BE2C (cell line): ENCODE results near the gene ECE1.

Source experiments
- DNase-seq: peaks from one replicate; pipeline ENCODE4 v3.0.0-alpha.2; 2020
- H3K27me3 ChIP-seq: fragments of 250-450 bp; sonication (Bioruptor Pico); 2 replicates; pipeline ENCODE4 v1.5.1; 2020; ENCODE audit warnings: mild to moderate bottlenecking
- H3K36me3 ChIP-seq: fragments of 250-450 bp; sonication (Bioruptor Pico); 2 replicates; pipeline ENCODE4 v1.5.1; 2020; ENCODE audit warnings: mild to moderate bottlenecking
- H3K4me1 ChIP-seq: fragments of 250-450 bp; sonication (Bioruptor Pico); 2 replicates; pipeline ENCODE4 v1.5.1; 2020
- H3K4me3 ChIP-seq: 2 replicates; pipeline ENCODE4 v1.5.1; 2011; ENCODE audit warnings: low read depth, low read length
- H3K9me3 ChIP-seq: fragments of 250-450 bp; sonication (Bioruptor Pico); 2 replicates; pipeline ENCODE4 v1.5.1; 2020
- TF ChIP-seq, protein P1 (sequence below): IDR thresholded peaks from 2 replicates; pipeline ENCODE4 v1.5.1; 2012; ENCODE audit warnings: mild to moderate bottlenecking, low read depth, low read length

Gene ECE1

DNA sequence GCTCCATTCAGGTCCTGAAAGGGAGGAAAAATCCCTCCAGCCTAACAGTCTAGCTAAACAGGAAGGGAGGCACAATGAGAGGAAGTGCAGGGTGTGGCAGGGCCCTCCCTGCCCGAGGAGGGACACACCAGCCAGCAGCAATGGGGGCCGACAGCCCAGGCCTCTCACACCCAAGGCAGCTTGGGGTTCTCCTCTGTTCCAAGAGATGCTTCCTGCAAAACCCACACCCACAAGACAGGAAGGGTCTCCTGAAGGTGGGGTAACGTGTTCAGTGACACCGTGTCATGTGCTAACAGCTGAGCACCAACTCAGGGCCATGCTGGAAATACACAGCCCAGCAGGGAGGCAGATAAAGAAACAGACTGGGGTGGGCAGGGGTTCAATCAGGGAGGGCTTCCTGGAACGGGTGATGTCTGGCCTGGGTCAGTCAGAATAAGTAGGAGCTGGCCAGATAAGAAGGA, 10.2 kb downstream of the ECE1 start:
- Histone ChIP-seq H3K4me3 (no peak overlapping the region), H3K4me1 (peaks cover 21% of the 10 kb centered on the region), H3K27me3 (no peaks in the 10 kb centered on the region), H3K9me3 (no peaks in the 10 kb centered on the region), H3K36me3 (no peaks in the 10 kb centered on the region; the same call in 1 of the 2 replicates)
- DNase-seq, result no peak
- TF ChIP-seq, protein P1, sequence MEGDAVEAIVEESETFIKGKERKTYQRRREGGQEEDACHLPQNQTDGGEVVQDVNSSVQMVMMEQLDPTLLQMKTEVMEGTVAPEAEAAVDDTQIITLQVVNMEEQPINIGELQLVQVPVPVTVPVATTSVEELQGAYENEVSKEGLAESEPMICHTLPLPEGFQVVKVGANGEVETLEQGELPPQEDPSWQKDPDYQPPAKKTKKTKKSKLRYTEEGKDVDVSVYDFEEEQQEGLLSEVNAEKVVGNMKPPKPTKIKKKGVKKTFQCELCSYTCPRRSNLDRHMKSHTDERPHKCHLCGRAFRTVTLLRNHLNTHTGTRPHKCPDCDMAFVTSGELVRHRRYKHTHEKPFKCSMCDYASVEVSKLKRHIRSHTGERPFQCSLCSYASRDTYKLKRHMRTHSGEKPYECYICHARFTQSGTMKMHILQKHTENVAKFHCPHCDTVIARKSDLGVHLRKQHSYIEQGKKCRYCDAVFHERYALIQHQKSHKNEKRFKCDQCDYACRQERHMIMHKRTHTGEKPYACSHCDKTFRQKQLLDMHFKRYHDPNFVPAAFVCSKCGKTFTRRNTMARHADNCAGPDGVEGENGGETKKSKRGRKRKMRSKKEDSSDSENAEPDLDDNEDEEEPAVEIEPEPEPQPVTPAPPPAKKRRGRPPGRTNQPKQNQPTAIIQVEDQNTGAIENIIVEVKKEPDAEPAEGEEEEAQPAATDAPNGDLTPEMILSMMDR, result no peak

- TF ChIP-seq, protein P1, result no peak
- H3K4me3 ChIP-seq, result no peak overlapping the region
These were observed 11.1 kb downstream of the ECE1 start for GRCh38 chr1:21278860-21279845.

GRCh38 chr1:21278208-21278859, 11.9 kb downstream of the ECE1 start:
- no peaks in the 10 kb centered on the region; the same call in 1 of the 2 replicates for H3K36me3 ChIP-seq
- DNase-seq, result no peak
- TF ChIP-seq, protein P1, result no peak
- no peaks in the 10 kb centered on the region for H3K27me3 ChIP-seq
- H3K4me3 ChIP-seq, result no peak overlapping the region
- H3K4me1 ChIP-seq, result peaks cover 17% of the 10 kb centered on the region; the same call in 1 of the 2 replicates
- no peaks in the 10 kb centered on the region for H3K9me3 ChIP-seq

More at GRCh38 chr1:21278860-21279845, 11.1 kb downstream of the ECE1 start:
- Histone ChIP-seq H3K27me3 (no peaks in the 10 kb centered on the region), H3K9me3 (no peaks in the 10 kb centered on the region), H3K36me3 (no peaks in the 10 kb centered on the region; the same call in 1 of the 2 replicates), H3K4me1 (peaks cover 21% of the 10 kb centered on the region)
- DNase-seq, result no peak

DNA sequence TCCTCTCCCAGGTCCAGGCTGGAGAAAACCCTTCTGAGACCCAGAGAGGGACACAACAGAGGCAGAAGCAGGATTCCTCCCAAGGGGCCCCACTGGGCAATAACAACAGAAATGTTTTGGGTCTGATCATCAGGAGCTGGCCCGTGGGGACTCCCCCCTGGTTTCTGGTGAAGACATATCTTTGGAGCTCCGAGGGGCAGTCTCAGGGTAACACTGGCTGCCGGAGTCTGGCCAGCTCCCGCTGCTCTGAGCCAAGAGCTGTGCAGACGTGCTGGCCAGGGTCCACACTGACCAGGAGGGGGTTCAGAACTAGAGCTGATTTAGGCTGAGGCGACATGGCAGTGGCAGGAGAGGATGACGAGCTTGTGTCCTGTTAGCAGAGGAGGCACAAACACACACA, 13.1 kb downstream of the ECE1 start:
- no peak for DNase-seq
- Histone ChIP-seq H3K4me3 (no peak overlapping the region), H3K36me3 (peaks cover 2% of the 10 kb centered on the region; the same call in 1 of the 2 replicates), H3K4me1 (peaks cover 17% of the 10 kb centered on the region; the same call in 1 of the 2 replicates), H3K9me3 (no peaks in the 10 kb centered on the region), H3K27me3 (no peaks in the 10 kb centered on the region)
- TF ChIP-seq, protein P1, result no peak

DNA sequence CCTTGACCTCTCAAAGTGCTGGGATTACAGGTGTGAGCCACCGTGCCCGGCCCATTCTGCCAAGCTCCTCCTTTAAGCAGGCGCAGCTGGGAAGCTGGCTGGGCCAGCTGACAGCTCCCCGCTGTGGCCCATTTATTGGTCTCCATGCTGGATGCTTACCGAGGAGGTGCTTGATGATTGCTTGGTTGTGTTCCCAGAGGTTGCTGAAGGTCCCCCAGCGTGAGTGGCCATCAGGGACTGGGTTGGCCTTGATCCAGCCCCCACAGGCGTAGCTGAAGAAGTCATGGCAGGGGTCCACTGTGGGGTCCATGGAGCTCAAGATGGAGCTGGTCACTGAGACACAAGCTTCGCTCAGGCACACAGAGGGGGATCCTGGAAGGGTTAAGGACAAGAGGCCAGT, 17.7 kb downstream of the ECE1 start:
- H3K36me3 ChIP-seq, result peaks cover 23% of the 10 kb centered on the region
- no peaks in the 10 kb centered on the region for H3K9me3 ChIP-seq
- no peaks in the 10 kb centered on the region for H3K27me3 ChIP-seq
- TF ChIP-seq, protein P1, result no peak
- no peak for DNase-seq
- peaks cover 10% of the 10 kb centered on the region; the same call in 1 of the 2 replicates for H3K4me1 ChIP-seq
- no peak overlapping the region for H3K4me3 ChIP-seq
